BJ (cell line): ENCODE data around the gene FAF1. TPM values are rescaled to one million over a fixed set of nuclear protein-coding genes. Genes with fewer than 3 reads are reported as not detected.
"Not testable (repeated sequence)": the region's sequence is repeated elsewhere in the genome, so short reads cannot be mapped to it uniquely, and the experiment has no call there.

Experiments
- CTCF ChIA-PET: fragments of 350-600 bp; formaldehyde crosslinking; extraction: SDS; loops from one replicate; lab custom pipeline; 2021; ENCODE audit warnings: antibody characterized with exemption, inconsistent platforms; lab: Yijun Ruan, JAX
- POLR2A ChIA-PET: fragments of 300-600 bp; sonication (Branson Sonifier 250); formaldehyde crosslinking; extraction: SDS; loops from one replicate; lab custom pipeline; 2021; ENCODE audit warnings: antibody characterized with exemption; lab: Charles Lee
- DNase-seq: peaks from one replicate; pipeline ENCODE4 v3.0.0-alpha.2; 2011; ENCODE audit warnings: low read depth
- H3K27me3 ChIP-seq: 2 replicates; pipeline ENCODE4 v1.6.0; 2011; ENCODE audit warnings: low read length; ENCODE audit not compliant: control insufficient read depth, insufficient read depth
- H3K36me3 ChIP-seq: 2 replicates; pipeline ENCODE4 v1.5.1; 2011; ENCODE audit warnings: low read length; ENCODE audit not compliant: control insufficient read depth, insufficient read depth
- H3K4me3 ChIP-seq: 2 replicates; pipeline ENCODE4 v1.5.1; 2011; ENCODE audit warnings: low read depth, mild to moderate bottlenecking, control low read depth, low read length
- polyA plus RNA-seq: library from polyadenylated mRNA; depleted of rRNA; stranded (reverse); fragments of >200 nt; gene quantifications from 2 replicates; pipeline ENCODE4 v1.2.3, GENCODE V29; 2011
- TF ChIP-seq, protein P1 (sequence below): IDR thresholded peaks from 2 replicates; pipeline ENCODE4 v1.5.1; 2011; ENCODE audit warnings: low read depth, mild to moderate bottlenecking, control low read depth, inconsistent platforms, low read length, moderate library complexity; ENCODE audit not compliant: insufficient read depth

FAF1 gene
- polyA plus RNA-seq, 1 experiment = 15.5 TPM

- CTCF ChIA-PET = interaction anchor here (1.6 kb wide), 1 partner anchor 510 kb away, joined by 3 read pairs; no protein-coding TSS in a partner anchor
These were observed 220.9 kb downstream of the FAF1 start for GRCh38 chr1:50739125-50739524.

GRCh38 chr1:50735443-50735842 is 224.6 kb downstream of the FAF1 start:
- H3K4me3 ChIP-seq = no peak overlapping the region
- no peak for DNase-seq
- TF ChIP-seq, protein P1, sequence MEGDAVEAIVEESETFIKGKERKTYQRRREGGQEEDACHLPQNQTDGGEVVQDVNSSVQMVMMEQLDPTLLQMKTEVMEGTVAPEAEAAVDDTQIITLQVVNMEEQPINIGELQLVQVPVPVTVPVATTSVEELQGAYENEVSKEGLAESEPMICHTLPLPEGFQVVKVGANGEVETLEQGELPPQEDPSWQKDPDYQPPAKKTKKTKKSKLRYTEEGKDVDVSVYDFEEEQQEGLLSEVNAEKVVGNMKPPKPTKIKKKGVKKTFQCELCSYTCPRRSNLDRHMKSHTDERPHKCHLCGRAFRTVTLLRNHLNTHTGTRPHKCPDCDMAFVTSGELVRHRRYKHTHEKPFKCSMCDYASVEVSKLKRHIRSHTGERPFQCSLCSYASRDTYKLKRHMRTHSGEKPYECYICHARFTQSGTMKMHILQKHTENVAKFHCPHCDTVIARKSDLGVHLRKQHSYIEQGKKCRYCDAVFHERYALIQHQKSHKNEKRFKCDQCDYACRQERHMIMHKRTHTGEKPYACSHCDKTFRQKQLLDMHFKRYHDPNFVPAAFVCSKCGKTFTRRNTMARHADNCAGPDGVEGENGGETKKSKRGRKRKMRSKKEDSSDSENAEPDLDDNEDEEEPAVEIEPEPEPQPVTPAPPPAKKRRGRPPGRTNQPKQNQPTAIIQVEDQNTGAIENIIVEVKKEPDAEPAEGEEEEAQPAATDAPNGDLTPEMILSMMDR = peak; percentile 47
- ChIA-PET CTCF (interaction anchor here (0.9 to 2.1 kb wide), 12 partner anchors 9 to 366 kb away, joined by 3 to 9 read pairs (median 4); no protein-coding TSS in a partner anchor), POLR2A (no interaction called here)
- no peaks in the 10 kb centered on the region; the same call in 1 of the 2 replicates for H3K36me3 ChIP-seq
- H3K27me3 ChIP-seq = no peaks in the 10 kb centered on the region

More at GRCh38 chr1:50739125-50739524, 220.9 kb downstream of the FAF1 start:
- Histone ChIP-seq H3K27me3 (no peaks in the 10 kb centered on the region), H3K4me3 (no peak overlapping the region), H3K36me3 (0 out of 2 replicates have a peak, but pooled peaks cover 1% of the 10 kb centered on the region)
- TF ChIP-seq, protein P1 = no peak
- DNase-seq = no peak
- POLR2A ChIA-PET = no interaction called here

DNA sequence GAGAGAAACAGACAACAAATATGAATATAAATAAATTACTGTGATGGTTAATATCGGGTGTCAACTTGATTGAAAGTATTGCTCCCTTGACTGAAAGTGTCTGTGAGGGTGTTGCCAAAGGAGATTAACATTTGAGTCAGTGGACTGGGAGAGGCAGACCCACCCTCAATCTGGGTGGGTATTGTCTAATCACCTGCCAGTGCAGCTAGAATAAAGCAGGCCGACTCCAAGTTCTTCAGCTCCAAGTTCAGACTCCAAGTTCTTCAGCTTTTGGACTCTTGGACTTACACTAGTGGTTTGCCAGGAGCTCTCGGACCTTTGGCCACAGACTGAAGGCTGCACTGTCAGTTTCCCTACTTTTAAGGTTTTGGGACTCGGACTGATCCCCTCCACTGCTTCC is 232.5 kb downstream of the FAF1 start:
- DNase-seq, H3K4me3 ChIP-seq, H3K36me3 ChIP-seq, POLR2A ChIA-PET, H3K27me3 ChIP-seq: not testable (repeated sequence)
- CTCF ChIA-PET = interaction anchor here (0.7 to 1.8 kb wide), 3 partner anchors 8 to 109 kb away, joined by 4 to 9 read pairs (median 4); no protein-coding TSS in a partner anchor

DNA sequence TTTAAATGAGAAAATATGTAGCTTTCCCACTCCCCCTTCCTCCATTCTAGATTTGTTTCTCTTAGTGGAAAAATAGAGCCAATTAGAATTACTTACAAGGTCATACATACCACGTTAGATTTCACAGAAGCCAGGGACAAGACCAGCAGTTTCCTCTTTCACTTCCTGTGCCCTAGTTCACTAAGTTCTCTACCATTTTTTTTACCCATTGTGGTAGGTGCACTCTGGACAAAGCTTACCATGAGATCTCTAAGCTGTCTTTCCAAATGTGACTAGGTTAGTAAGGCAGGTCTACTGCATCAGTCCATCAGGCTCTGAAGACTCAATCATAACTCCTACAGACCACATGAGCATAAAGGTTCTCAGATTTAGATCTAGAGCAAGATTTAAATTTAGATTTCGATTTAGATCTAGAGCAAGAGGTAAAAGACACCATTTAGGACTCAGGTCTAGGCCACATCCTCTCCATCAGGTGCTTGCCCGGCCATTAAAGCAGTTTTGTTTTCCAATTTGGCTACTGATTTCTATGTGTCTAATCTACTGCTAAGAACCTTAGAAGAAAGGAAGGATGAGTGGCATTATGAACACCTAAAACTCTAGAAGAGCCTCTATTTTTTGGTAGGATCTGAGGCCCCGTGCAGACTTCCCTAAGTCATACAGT is 235.3 kb downstream of the FAF1 start:
- no peaks in the 10 kb centered on the region for H3K27me3 ChIP-seq
- no peak for DNase-seq
- no peaks in the 10 kb centered on the region for H3K36me3 ChIP-seq
- POLR2A ChIA-PET = no interaction called here
- TF ChIP-seq, protein P1 = no peak
- no peak overlapping the region for H3K4me3 ChIP-seq
- CTCF ChIA-PET = interaction anchor here (0.6 kb wide), 1 partner anchor 10 kb away, joined by 3 read pairs; no protein-coding TSS in a partner anchor

DNA sequence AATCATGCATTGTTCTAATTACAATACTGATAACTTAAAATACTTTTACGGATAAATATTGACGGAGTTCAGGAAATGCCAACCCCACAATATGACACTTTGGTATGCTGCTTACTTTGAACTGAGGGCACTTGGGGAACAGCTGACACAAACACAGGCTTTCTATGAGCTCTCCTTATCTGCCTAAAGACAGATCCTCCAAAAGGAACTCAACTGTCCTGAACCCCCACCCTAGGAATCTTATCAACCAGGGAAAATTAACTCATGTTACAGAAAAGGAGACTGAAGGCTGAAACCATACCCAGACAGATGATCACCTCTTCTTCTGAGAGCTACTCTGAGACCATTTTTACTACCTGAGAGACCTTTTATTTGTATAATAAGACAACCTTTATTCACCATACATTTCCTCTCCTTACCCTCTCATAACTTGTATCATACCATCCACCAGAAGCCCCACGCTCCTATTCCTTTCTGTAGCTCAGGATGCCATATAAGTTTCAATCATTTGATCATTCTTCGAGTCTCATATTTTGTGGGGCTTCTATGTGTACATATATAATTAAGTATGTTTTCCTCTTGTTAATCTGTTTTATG is 239.5 kb downstream of the FAF1 start:
- ChIA-PET POLR2A (no interaction called here), CTCF (interaction anchor here (0.6 to 3.4 kb wide), 3 partner anchors 13 to 16 kb away, joined by 3 to 12 read pairs (median 5); no protein-coding TSS in a partner anchor)
- TF ChIP-seq, protein P1 = no peak
- Histone ChIP-seq H3K36me3 (no peaks in the 10 kb centered on the region; the same call in 1 of the 2 replicates), H3K27me3 (no peaks in the 10 kb centered on the region), H3K4me3 (no peak overlapping the region)
- no peak for DNase-seq
